Fibroblast of pulmonary artery (primary cell): ENCODE results near the gene CTSE.
"Not testable (repeated sequence)": the region's sequence is repeated elsewhere in the genome, so short reads cannot be mapped to it uniquely, and the experiment has no call there.

Source experiments
- DNase-seq: peaks from one replicate; pipeline ENCODE4 v3.0.0-alpha.2; 2010; ENCODE audit warnings: low read depth
- H3K4me3 ChIP-seq: replicated peaks from 2 replicates; pipeline ENCODE4 v1.5.1; 2011; ENCODE audit warnings: low read depth, mild to moderate bottlenecking, control low read depth, low read length, moderate library complexity
- CTCF ChIP-seq: IDR thresholded peaks from 2 replicates; pipeline ENCODE4 v1.5.1; 2011; ENCODE audit warnings: mild to moderate bottlenecking, control low read depth, low read length, inconsistent platforms; ENCODE audit errors: missing control alignments

Gene CTSE

GRCh38 chr1:206023695-206024094 lies at the start of gene CTSE:
Gene CTSE (minus strand): TSS chr1:206023895. CDS start chr1:206023791, 104 bp downstream.
- no peak for DNase-seq
- no peak for TF ChIP-seq CTCF
- H3K4me3 ChIP-seq: no peak within 1 kb of the TSS

DNA sequence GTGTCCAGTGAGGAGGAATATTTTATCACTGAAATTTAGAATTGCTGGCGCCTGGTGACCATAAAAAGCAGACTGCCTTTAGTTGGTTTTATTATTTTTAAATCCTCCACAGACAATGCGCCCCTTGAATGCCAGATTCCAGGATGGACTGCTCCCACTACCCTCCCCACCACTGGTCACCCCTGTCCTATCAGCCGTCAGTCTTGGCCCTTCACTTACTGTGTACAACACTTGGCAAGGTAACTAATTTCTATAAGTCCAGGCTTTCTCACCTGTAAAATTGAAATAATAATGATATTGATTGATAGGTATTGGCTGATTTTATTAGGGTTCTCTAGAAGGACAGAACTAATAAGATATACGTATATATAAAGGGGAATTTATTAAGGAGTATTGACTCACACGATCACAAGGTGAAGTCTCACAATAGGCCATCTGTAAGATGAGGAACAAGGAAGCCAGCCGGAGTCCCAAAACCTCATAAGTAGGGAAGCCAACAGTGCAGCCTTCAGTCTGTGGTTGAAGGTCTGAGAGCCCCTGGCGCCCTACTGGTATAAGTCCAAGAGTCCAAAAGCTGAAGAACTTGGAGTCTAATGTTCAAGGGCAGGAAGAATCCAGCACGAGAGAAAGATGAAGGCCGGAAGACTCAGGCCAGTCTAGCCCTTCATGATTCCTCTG lies 47.1 kb upstream of the CTSE start:
- no peak for TF ChIP-seq CTCF
- no peak for DNase-seq
- no peak overlapping the region for H3K4me3 ChIP-seq

DNA sequence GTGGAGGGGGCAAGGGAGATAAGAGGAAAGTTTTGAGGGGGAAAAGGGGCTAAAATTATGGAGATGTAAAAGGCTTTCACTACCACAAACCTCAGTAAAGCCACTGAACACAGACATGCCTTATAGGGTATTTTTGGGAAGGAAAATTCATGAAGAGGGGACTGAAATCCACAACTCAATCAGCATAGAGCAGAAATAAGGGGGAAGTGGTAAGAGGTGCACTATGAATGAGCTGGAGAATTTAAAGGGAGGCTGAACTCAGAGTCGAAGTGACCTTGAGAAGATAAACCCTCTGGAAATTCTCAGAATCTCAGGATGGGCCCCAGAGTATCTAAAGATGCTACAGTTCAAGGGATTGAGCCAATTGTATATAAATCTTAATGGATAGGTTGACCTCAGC lies 44.6 kb upstream of the CTSE start:
- no peak for TF ChIP-seq CTCF
- DNase-seq: no peak
- H3K4me3 ChIP-seq: no peak overlapping the region

DNA sequence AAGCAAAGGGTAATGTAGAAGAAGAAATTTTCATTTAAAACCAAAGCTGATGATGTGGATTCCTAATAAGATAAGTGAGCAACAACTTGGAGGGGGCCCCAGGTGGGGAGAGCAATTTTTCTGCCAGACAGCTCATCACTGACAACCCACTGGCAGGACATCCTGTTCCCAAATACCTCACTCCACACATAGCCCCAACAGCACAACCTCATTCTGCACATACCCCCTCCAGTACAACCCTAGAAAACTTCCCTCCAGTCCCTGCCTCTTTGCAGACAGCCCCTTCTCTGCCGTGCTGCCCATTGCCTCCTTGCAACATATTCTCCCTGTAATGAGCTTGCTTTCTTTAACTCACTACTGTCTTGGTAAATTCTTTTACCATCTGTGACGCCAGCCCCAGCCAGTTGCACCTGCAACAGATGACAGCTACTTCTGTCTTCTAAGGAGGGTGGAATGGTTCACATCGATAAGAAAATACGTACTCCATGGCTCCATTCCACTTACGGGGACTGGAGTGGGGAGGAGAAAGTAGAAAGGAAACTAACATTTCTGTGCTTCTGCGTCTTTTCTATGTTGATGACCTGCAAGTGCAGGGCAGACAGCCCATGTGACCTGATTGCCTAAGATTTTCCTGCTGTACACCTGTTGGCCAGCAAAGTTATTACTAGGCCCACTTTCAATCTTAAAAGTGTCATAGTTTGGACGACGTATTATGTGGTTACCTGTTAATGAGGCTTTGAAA lies 44.0 kb upstream of the CTSE start:
- no peak overlapping the region for H3K4me3 ChIP-seq
- DNase-seq: no peak
- TF ChIP-seq CTCF: no peak

DNA sequence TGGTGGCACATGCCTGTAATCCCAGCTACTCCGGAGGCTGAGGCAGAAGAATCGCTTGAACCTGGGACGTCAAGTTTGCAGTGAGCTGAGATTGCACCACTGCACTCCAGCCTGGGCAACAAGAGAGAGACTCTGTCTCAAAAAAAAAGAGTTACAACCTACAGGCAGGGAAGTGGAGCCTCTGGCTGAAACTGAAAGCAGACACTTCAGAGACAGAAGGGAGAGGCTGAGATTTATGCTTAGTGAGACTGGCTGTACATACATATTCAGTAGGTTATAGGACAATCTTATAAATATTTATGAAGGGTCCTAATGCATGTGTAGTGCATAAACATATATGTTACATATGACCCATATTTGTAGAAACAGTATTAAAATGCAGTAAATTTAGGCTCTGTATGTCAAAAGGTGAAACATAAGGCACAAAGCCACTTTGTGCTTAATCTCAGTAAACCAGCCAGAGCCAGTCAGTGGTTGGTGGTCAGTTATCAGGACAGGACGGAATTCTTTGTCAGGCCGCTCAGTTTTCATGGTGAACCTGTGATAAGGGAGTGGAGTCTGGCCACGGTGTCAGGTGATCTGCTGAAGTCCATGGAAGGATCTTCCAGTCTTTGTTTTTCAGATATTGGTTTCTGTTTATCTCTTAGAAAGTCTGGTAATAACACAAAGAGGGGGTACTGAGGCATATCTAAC lies 42.9 kb upstream of the CTSE start:
- no peak overlapping the region for H3K4me3 ChIP-seq
- no peak for TF ChIP-seq CTCF
- DNase-seq: no peak

DNA sequence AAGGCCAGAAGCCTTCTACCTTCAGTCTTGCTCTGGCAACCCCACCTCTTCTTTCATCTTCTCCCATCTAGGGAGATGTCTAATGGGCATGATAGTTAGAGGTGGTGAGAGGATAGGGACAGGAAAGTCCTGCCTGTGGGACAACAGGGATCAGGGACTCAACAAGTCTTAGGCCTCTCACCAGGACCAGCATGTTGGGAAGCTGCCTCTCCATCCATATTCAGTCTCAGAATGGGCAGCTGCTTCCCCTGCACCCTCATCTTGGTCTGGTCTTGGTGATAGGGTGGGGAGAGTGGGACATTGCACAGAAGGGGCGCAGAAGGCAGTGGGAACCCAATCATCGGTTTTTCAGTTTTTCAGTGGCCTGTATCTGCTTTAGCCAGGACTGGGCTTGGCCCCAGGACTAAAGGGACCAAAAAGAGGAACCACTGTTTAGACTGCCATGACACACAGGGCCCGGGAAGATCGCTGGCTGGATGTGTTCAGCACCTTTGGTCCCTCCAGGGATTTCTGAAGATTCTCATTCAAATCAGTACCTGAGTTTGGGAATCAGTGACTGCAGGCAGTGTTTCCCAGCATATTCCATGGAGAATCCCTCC lies 42.0 kb upstream of the CTSE start:
- H3K4me3 ChIP-seq: no peak overlapping the region
- TF ChIP-seq CTCF: no peak
- DNase-seq: no peak

DNA sequence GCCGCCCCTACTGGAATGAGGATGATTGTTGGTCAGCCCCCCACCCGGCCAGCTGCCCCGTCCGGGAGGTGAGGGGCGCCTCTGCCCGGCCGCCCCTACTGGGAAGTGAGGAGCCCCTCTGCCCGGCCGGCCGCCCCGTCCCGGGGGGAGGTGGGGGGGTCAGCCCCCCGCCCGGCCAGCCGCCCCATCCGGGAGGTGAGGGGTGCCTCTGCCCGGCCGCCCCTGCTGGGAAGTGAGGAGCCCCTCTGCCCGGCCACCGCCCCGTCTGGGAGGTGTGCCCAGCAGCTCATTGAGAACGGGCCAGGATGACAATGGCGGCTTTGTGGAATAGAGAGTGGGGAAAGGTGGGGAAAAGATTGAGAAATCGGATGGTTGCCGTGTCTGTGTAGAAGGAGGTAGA lies 40.8 kb upstream of the CTSE start:
- DNase-seq: not testable (repeated sequence)

DNA sequence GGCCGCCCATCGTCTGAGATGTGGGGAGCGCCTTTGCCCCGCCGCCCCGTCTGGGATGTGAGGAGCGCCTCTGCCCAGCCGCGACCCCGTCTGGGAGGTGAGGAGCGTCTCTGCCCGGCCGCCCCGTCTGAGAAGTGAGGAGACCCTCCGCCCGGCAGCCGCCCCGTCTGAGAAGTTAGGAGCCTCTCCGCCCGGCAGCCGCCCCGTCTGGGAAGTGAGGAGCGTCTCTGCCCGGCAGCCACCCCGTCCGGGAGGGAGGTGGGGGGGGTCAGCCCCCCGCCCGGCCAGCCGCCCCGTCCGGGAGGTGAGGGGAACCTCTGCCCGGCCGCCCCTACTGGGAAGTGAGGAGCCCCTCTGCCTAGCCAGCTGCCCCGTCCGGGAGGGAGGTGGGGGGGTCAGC lies 40.3 kb upstream of the CTSE start:
- not testable (repeated sequence) for H3K4me3 ChIP-seq, DNase-seq

More for the DNA sequence above, 40.8 kb upstream of the CTSE start:
- H3K4me3 ChIP-seq: not testable (repeated sequence)
